Measurements from ENCODE around the gene FAM53B.

FAM53B gene

GRCh38 chr10:124596116-124596785, 147.9 kb downstream of the FAM53B start:
- no peak overlapping the region for H3K27ac ChIP-seq
- no peak overlapping the region for H3K4me3 ChIP-seq
- TF ChIP-seq, protein P1, sequence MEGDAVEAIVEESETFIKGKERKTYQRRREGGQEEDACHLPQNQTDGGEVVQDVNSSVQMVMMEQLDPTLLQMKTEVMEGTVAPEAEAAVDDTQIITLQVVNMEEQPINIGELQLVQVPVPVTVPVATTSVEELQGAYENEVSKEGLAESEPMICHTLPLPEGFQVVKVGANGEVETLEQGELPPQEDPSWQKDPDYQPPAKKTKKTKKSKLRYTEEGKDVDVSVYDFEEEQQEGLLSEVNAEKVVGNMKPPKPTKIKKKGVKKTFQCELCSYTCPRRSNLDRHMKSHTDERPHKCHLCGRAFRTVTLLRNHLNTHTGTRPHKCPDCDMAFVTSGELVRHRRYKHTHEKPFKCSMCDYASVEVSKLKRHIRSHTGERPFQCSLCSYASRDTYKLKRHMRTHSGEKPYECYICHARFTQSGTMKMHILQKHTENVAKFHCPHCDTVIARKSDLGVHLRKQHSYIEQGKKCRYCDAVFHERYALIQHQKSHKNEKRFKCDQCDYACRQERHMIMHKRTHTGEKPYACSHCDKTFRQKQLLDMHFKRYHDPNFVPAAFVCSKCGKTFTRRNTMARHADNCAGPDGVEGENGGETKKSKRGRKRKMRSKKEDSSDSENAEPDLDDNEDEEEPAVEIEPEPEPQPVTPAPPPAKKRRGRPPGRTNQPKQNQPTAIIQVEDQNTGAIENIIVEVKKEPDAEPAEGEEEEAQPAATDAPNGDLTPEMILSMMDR (IDR thresholded peaks at IDR 0.05): no peak
- DNase-seq (ENCODE audit: low spot score): no peak

DNA sequence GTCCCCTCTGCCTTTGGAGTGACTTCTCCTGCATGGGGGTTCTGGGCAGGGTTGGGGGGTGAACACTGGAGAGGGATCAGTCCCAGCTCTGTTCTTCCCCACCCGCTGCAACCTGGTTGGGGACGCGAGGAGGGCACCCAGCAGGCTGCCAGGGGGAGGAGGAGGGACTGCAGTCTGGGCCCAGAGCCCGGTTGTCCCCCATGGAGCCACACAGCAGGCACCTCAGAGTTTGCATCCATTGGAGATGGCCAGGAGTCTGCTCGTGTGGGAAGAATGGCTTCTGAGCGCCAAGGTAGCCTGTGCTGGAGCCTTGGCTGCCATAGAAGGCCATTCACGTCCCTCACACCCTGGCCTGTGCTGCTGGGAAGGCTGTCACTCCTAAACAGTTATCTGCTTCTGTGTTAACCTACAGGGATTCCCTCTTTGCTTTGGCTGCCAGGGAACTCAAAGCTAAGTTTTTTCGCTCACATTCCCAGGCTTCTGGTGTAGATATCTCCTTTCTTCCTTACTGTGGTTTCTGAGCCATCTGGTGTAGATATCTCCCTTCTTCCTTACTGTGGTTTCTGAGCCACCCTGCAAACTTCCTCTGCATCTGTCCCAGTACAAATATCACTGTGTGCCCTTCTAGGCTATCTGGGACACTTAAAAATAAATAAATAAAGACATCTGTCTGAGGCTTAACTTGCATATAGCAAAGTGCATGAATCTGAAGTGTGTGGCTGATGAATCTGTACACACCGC, 148.9 kb downstream of the FAM53B start:
- Histone ChIP-seq H3K4me3 (no peak overlapping the region), H3K27ac (no peak overlapping the region)
- no peak for DNase-seq (ENCODE audit: low spot score)
- TF ChIP-seq, protein P1 (IDR thresholded peaks at IDR 0.05): no peak

GRCh38 chr10:124594240-124594639, 149.9 kb downstream of the FAM53B start:
- TF ChIP-seq, protein P1 (IDR thresholded peaks at IDR 0.05): no peak

GRCh38 chr10:124593431-124593985, 150.7 kb downstream of the FAM53B start:
- H3K27ac ChIP-seq: no peak overlapping the region
- TF ChIP-seq, protein P1 (IDR thresholded peaks at IDR 0.05): no peak
- no peak for DNase-seq (ENCODE audit: low spot score)
- no peak overlapping the region for H3K4me3 ChIP-seq

More at GRCh38 chr10:124594240-124594639, 149.9 kb downstream of the FAM53B start:
- H3K27ac ChIP-seq: no peak overlapping the region
- no peak for DNase-seq (ENCODE audit: low spot score)
- no peak overlapping the region for H3K4me3 ChIP-seq

GRCh38 chr10:124592736-124593430, 151.3 kb downstream of the FAM53B start:
- TF ChIP-seq, protein P1 (IDR thresholded peaks at IDR 0.05): no peak
- no peak for DNase-seq (ENCODE audit: low spot score)
- no peak overlapping the region for H3K4me3 ChIP-seq
- H3K27ac ChIP-seq: no peak overlapping the region

- DNase-seq (ENCODE audit: low spot score): no peak
- no peak overlapping the region for H3K4me3 ChIP-seq
Measured at GRCh38 chr10:124592101-124592500, 152.1 kb downstream of the FAM53B start.

More at GRCh38 chr10:124592101-124592500, 152.1 kb downstream of the FAM53B start:
- no peak overlapping the region for H3K27ac ChIP-seq
- TF ChIP-seq, protein P1 (IDR thresholded peaks at IDR 0.05): no peak
